GM21723 (cell line): ENCODE data around the gene SRL.
A peak's percentile ranks its signal among the peaks of the same experiment; 100 is the strongest.

Experiments used
- ATAC-seq: cut with Tn5 transposase; IDR thresholded peaks from one replicate; pipeline ENCODE4 v1.9.1; 2021; ENCODE audit warnings: mild to moderate bottlenecking, moderate library complexity; ENCODE audit not compliant: unreplicated experiment

Gene SRL

GRCh38 chr16:4203748-4204147, 38.1 kb downstream of the SRL start:
- no peak for ATAC-seq

DNA sequence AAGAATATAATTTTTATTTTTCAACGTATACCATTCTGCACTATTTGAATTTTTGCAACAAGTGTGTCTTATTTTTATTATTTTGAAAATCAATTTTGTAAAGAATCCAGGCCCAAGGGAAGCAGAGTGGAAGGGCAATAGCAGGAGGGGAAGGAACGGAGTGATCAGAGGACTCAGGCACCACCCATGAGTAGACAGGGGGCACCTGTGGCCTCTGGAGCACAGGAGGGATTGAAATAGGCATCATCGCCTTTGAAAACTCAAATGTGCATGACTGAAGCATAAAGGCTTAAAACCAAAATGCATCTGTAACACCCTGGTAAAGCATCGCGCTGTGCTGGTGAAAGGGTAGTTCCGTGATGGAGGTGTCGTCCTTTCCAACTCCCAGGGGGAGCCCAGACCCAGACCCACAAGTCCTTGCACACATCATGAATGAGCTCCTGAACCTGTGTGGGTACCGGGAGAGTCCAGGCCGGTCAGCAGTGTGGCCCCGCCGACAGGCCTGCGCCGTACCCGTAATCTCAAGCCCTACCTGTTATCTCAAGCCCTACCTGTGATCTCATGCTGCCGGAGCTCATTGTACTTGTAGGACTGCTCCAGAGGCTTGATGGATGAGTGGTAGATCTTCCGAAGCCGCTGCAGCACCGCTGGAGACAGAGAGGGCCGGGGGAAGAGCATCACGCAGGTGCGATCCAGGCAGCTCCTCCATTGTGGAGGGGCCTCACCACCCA, 39.1 kb downstream of the SRL start:
- no peak for ATAC-seq

- ATAC-seq, result no peak
These were observed 41.1 kb downstream of the SRL start for GRCh38 chr16:4200781-4201137.

- no peak for ATAC-seq
These were observed 41.7 kb downstream of the SRL start for GRCh38 chr16:4200000-4200780.

DNA sequence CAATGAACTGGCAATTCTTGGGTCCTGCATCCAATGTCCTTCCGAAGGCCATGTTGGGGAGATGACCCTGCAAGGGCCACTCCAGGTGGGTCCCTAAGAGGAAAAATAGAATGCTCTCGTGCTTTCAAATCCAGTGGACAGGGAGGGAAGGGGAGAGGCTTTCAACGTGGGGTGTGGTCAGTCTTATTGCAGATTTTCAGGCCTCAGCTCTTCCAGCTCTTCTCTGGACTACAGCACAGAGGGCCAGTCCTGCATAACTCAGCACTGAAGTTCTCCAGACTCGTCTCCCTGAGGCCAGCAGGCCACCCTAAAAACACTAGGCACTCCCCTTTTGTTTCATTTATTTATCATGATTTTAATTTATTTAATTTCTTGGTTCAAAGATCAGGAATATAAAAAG, 43.1 kb downstream of the SRL start:
- ATAC-seq, result no peak

DNA sequence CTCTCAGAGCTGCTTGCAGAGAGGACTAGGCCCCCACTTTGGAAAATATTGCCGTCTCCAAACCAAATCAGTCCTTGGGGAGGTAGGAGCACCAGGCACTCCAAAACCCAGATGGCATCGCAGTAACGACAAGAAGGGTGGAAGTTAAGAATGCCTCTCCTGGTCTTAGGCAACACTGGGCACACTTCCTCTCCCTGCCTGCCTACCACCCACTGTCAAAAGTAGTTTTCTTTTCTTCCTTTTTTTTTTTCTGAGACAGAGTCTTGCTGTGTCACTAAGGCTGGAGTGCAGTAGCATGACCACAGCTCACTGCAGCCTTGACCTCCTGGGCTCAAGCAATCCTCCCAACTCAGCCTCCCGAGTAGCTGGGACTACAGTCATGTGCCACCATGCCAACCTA, 47.2 kb downstream of the SRL start:
- ATAC-seq, result no peak

DNA sequence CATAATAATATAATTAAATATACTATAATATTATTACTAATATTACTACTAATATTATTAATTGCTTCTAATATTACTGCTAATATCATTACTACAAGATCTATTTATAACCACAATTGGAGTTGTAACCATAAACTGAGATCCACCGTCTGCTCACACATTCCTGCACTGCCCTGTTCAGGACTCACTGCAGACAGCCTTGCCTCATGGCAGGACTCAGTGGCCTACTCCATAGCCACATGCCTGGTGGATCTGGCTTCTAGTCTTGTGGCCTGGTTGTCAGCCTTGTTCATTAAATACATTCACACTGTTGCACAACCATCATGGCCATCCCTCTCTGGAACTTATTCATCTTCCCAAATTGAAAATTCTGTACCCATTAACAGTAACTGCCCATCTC, 48.0 kb downstream of the SRL start:
- no peak for ATAC-seq

DNA sequence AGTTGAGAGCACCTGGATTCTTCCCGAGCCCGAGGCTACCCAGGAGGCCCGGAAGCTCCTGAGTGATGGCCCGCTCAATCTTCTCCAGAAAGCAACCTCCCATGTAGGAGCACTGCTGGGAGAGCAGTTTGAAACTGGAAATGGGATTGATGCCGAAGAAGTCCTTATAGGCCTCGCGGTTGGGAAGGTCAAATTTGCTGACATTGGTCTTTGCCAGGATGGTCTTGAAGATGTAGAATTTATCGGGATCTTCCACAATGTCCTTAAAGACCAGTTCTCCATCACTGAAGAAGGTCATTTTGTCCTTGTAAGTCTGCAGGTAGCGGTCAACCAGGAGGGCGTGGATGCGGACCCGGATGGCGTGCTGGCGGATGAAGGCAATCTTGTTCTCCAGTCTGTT, 49.7 kb downstream of the SRL start:
- ATAC-seq, result no peak

GRCh38 chr16:4190712-4191333, 51.1 kb downstream of the SRL start:
- ATAC-seq, result no peak

DNA sequence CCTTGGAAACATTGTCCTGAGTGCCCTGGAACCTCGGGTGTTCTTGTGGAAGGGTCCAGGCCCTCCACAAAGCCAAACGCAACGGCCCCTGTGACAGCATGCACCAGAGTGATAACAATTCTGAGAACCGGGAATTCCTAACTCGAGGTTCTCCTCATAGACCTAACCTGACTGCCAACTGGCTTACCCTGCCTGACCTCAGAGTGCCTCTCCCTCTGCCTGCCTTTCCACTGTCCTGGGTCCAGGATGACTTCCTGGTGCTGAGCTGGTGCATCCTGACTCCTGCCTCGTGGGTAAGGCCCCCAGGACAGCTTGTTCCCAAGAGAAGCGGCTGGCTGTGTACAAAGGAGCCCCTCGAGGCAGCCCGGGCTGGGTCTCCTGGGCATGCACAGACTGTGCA, 51.8 kb downstream of the SRL start:
- no peak for ATAC-seq

GRCh38 chr16:4184038-4184702, 57.7 kb downstream of the SRL start:
- ATAC-seq, result peak; percentile 14

- peak; percentile 77 for ATAC-seq
These were observed 58.4 kb downstream of the SRL start for GRCh38 chr16:4183237-4184037.

DNA sequence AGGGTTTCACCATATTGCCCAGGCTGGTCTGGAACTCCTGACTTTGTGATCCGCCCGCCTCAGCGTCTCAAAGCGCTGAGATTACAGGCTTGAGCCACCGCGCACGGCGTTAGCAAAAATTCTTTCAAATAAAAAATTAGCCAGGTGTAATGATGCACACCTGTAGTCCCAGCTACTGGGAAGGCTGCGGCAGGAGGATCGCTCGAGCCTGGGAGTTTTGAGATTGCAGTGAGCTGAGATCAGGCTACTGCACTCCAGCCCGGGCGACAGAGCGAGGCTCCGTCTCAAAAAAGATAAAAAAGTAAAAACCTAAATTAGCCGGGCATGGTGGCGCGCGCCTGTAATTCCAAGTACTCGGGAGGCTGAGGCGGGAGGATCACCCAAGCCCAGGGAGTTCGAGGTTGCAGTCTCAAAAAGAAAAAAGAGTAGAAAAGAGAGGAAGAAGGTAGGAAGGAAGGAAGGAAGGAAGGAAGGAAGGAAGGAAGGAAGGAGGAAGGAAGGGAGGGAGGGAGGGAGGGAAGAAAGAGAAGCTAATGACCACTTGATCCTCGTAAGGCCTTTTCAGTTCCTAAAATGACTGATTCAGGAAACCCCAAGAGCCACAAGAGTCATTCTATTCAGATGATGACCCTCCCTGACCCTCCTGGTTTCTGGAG, 59.2 kb downstream of the SRL start:
- peak; percentile 33 for ATAC-seq

DNA sequence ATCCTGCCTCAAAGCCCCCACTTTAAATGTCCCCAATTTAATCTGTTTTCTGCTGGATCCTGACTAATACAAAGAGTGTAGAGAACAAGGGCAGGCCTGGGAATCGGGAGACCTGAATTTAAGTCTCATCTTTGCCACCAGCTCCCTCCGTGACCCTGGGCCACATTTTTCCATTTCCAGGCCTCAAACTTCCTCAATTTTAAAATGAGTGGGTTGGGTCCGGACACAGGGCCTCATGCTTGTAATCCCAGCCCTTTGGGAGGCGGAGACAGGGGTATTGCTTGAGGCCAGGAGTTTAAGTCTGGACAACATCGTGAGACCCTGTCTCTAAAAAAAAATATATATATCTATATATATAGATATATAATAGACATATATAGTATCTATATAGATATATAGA, 61.4 kb downstream of the SRL start:
- ATAC-seq, result no peak

DNA sequence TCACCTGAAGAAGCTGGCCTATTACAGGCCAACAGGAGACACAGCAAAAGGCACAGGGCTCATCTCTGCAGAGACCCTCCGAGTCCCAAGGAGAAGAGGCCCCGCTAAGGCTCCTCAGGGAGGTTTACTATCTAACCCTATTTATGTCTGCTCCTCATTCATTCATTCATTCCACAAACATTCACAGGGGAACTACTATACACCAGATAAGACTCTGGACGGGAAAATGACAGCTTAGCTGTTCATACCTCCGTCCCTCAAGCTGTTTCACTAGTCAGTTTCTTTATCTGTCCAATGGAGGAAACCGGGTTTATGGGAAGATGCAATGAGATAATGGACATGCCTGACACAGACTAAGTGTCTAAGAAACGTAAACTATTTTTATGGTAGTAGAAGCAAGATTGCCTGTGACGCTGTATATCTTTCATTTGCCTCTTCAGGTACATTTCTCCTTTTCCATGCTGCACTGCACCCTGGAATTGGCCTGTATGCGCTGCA, 62.1 kb downstream of the SRL start:
- ATAC-seq, result no peak

- no peak for ATAC-seq
These were observed 62.9 kb downstream of the SRL start for GRCh38 chr16:4179020-4179419.

DNA sequence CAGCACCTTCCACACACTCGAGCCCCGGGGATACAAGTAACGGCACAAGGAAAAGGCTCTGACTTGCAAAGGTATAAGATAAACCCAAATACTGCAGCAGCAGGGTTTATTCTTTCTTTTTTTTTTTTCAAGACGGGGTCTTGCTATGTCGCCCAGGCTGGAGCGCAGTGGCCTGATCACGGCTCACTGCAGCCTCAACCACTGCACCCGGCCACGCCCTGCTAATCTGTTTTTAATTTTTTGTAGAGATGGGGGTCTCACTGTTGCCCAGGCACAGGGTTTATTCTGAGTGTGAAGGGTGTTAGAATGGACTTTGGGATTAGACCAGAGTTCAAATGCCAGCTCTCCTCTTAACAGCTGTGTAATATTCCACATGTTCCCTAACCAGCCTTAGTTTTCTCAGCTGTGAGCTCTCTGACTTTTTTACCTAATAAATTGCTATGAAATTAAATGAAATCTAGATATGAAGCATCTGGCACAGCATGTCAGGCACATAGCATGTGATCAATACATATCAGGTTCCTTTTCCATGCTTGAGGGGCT, 63.3 kb downstream of the SRL start:
- ATAC-seq, result no peak

GRCh38 chr16:4176906-4177417, 64.9 kb downstream of the SRL start:
- no peak for ATAC-seq

DNA sequence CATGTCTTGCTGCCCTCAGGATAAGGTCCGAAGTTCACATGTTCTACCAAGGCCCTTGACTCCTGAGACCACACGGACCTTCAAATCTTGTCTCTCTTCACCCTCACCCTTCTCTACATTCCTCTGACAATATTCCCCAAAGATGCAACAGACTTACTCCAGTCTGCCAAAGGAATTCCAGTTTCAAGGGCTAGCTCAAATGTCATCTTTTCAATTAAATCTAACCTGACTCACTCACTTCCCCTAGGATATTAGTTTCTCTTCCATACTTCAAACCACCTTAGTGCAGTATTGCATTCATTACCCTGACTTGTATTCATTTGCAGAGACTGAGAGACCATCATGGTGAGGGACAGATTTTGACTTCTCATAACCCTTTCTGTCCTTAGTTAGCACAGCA, 66.0 kb downstream of the SRL start:
- ATAC-seq, result no peak

DNA sequence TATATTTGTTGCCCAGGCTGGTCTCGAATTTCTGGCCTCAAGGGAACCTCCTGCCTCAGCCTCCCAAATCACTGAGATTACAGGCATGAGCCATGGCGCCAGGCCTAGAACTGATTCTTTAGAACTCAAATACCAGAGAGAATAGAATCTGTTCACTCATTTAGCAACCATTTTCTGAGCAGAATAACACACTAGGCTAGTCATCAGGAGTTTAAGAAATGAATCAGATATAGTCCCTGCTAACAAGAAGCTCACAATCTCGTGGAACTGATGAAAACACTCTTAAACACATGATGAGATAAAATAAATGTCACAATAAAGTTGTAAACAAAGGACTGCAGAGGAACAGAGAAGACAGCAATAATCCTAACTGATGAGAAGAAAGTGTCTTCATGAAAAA, 69.8 kb downstream of the SRL start:
- no peak for ATAC-seq
